MM.1S (cell line): ENCODE results near the gene TMEM221.

Experiments used
- DNase-seq: peaks from one replicate; pipeline ENCODE4 v3.0.0-alpha.2; 2015
- H2AFZ ChIP-seq: fragments of 300-600 bp; sonication (generic); 2 replicates; pipeline ENCODE4 v1.6.0; 2016; ENCODE audit warnings: antibody characterized with exemption, low read length
- H3F3A ChIP-seq: fragments of 300-600 bp; sonication (generic); 2 replicates; pipeline ENCODE4 v1.6.1; 2016; ENCODE audit warnings: mild to moderate bottlenecking, antibody characterized with exemption, low read length, moderate library complexity, mixed read lengths; ENCODE audit not compliant: insufficient read depth
- H3K27ac ChIP-seq: fragments of 300-600 bp; sonication (generic); 2 replicates; pipeline ENCODE4 v1.5.1; 2016; ENCODE audit warnings: mild to moderate bottlenecking, low read length
- H3K27me3 ChIP-seq: fragments of 300-600 bp; sonication (generic); replicated peaks from 2 replicates; pipeline ENCODE4 v1.6.0; 2016; ENCODE audit warnings: low read length; ENCODE audit not compliant: insufficient read depth
- H3K36me3 ChIP-seq: fragments of 300-600 bp; sonication (generic); replicated peaks from 2 replicates; pipeline ENCODE4 v1.6.1; 2016; ENCODE audit warnings: mild to moderate bottlenecking, low read length, mixed read lengths; ENCODE audit not compliant: insufficient read depth
- H3K4me1 ChIP-seq: fragments of 300-600 bp; sonication (generic); 2 replicates; pipeline ENCODE4 v1.6.1; 2016; ENCODE audit warnings: low read length, mixed read lengths
- H3K4me2 ChIP-seq: fragments of 300-600 bp; sonication (generic); 2 replicates; pipeline ENCODE4 v1.6.0; 2016; ENCODE audit warnings: low read depth, low read length
- H3K4me3 ChIP-seq: fragments of 300-600 bp; sonication (generic); 2 replicates; pipeline ENCODE4 v1.5.1; 2016; ENCODE audit warnings: low read length, mixed read lengths
- H3K79me2 ChIP-seq: fragments of 300-600 bp; sonication (generic); 2 replicates; pipeline ENCODE4 v1.6.1; 2016; ENCODE audit warnings: mixed run types, low read length, mixed read lengths
- H3K9ac ChIP-seq: fragments of 300-600 bp; sonication (generic); 2 replicates; pipeline ENCODE4 v1.6.1; 2016; ENCODE audit warnings: low read length, mixed read lengths
- H3K9me2 ChIP-seq: fragments of 300-600 bp; sonication (generic); replicated peaks from 2 replicates; pipeline ENCODE4 v1.6.1; 2016; ENCODE audit warnings: mild to moderate bottlenecking, low read length, mixed read lengths; ENCODE audit not compliant: insufficient read depth
- H3K9me3 ChIP-seq: fragments of 300-600 bp; sonication (generic); replicated peaks from 2 replicates; pipeline ENCODE4 v1.6.1; 2016; ENCODE audit warnings: mild to moderate bottlenecking, low read length, mixed read lengths; ENCODE audit not compliant: insufficient read depth
- H4K20me1 ChIP-seq: fragments of 300-600 bp; sonication (generic); 2 replicates; pipeline ENCODE4 v1.6.1; 2016; ENCODE audit warnings: mild to moderate bottlenecking, low read length, moderate library complexity, mixed read lengths; ENCODE audit not compliant: insufficient read depth
- CTCF ChIP-seq: fragments of 300-600 bp; sonication (generic); IDR thresholded peaks from 2 replicates; pipeline ENCODE4 v1.5.1; 2016; ENCODE audit warnings: antibody characterized with exemption, low read length, mixed read lengths
- EZH2 ChIP-seq: fragments of 300-600 bp; sonication (generic); optimal IDR thresholded peaks from 2 replicates; pipeline ENCODE3; 2017; ENCODE audit warnings: low read depth, mild to moderate bottlenecking, antibody characterized with exemption, low read length, mixed read lengths
- EZH2phosphoT487 ChIP-seq: fragments of 300-600 bp; sonication (generic); IDR thresholded peaks from 2 replicates; pipeline ENCODE4 v1.6.1; 2018; ENCODE audit warnings: antibody characterized with exemption, low read length

TMEM221 gene

DNA sequence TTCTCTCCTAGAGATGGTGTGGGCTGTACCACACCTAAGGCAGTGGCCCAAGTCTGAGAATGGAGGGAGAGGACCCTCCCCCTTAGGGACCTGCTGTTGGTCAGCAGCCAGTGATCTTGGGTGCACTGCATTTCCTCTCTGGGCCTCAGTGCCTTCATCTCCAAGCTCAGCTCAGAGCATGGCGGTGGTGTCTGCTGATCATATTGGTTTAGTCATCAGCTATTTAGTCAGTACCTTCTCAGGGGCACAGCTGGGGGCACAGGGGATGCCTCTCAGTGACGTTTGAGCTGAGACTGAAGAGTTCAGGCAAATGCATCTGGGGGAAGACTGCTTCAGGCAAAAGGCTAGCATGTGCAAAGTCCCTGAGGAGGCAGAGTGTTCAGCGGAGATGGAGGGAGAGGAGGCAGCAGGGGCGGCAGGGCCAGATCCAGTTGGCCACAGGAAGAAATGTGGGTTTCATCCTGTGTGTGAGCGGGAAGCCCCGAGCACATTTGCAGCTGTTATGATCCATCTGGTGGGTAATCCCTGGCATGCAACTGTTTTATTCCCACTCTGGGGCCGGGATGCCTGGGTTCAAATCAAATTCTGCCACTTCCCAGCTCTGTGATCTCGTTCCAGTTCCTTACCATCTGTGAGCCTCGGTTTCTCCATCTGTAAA is 47.3 kb upstream of the TMEM221 start:
- DNase-seq: no peak
- Histone ChIP-seq H3K27me3 (peaks cover 34% of the 10 kb centered on the region), H3K79me2 (no peaks in the 10 kb centered on the region), H3K9me3 (no peaks in the 10 kb centered on the region), H3K27ac (no peak overlapping the region), H4K20me1 (no peaks in the 10 kb centered on the region), H3F3A (no peaks in the 10 kb centered on the region), H3K4me1 (no peaks in the 10 kb centered on the region), H2AFZ (no peak overlapping the region), H3K36me3 (no peaks in the 10 kb centered on the region), H3K4me3 (no peak overlapping the region), H3K9me2 (no peaks in the 10 kb centered on the region), H3K9ac (no peak overlapping the region), H3K4me2 (no peak overlapping the region)
- TF ChIP-seq CTCF: no peak
- no peak for TF ChIP-seq EZH2phosphoT487
- TF ChIP-seq EZH2: no peak

DNA sequence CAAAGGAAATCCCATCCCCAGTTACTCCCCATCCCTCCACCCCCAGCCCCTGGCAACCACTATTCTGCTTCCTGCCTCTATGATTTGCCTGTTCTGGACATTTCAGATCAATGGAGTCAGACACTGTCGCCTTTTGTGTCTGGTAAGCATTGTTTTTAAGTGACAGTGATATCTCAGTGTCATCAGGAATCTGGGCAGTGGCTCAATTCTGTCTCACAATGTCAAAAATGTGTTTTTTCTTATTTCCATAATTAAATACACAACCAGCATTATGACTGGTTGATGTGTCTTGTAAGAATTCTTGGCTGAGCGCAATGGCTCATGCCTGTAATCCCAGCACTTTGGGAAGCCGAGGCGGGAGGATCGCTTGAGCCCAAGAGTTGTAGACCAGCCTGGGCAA is 42.8 kb upstream of the TMEM221 start:
- Histone ChIP-seq H3K36me3 (no peaks in the 10 kb centered on the region), H3K27me3 (peaks cover 38% of the 10 kb centered on the region), H3K27ac (no peak overlapping the region), H3K9me2 (no peaks in the 10 kb centered on the region), H4K20me1 (no peaks in the 10 kb centered on the region), H3K4me2 (no peak overlapping the region), H2AFZ (no peak overlapping the region), H3K9ac (no peak overlapping the region), H3K4me3 (no peak overlapping the region), H3K79me2 (no peaks in the 10 kb centered on the region), H3F3A (no peaks in the 10 kb centered on the region), H3K4me1 (no peaks in the 10 kb centered on the region), H3K9me3 (no peaks in the 10 kb centered on the region)
- DNase-seq: no peak
- TF ChIP-seq EZH2phosphoT487 (no peak), CTCF (no peak), EZH2 (no peak)

GRCh38 chr19:17490411-17490810 is 41.9 kb upstream of the TMEM221 start:
- H3K4me1 ChIP-seq: no peaks in the 10 kb centered on the region
- no peaks in the 10 kb centered on the region for H3K9me3 ChIP-seq
- H3K4me3 ChIP-seq: no peak overlapping the region
- no peaks in the 10 kb centered on the region for H3F3A ChIP-seq
- TF ChIP-seq EZH2 (no peak), CTCF (no peak), EZH2phosphoT487 (no peak)
- no peaks in the 10 kb centered on the region for H3K79me2 ChIP-seq
- H3K27me3 ChIP-seq: peaks cover 39% of the 10 kb centered on the region
- DNase-seq: no peak
- H3K4me2 ChIP-seq: no peak overlapping the region
- no peak overlapping the region for H2AFZ ChIP-seq
- H4K20me1 ChIP-seq: no peaks in the 10 kb centered on the region
- H3K9ac ChIP-seq: no peak overlapping the region
- H3K9me2 ChIP-seq: no peaks in the 10 kb centered on the region
- H3K27ac ChIP-seq: no peak overlapping the region
- no peaks in the 10 kb centered on the region for H3K36me3 ChIP-seq
